ENCODE measurements around the gene LSS. TPM values are rescaled to one million over a fixed set of nuclear protein-coding genes. Genes with fewer than 3 reads are reported as not detected.

Gene LSS
- total and polyA plus RNA-seq, 2 donors (not counting 3 experiments of a cell fraction or from before 2014, with no cell fraction given) = 120 to 141 TPM

Other genes starting within 250 kb of the LSS start
- gene COL6A1, start 247.0 kb downstream of the LSS start, total RNA-seq = 26.8 and 30.1 TPM in 2 replicates
- 42.4 and 53.9 TPM in 2 replicates for gene COL6A1, start 247.0 kb downstream of the LSS start, polyA plus RNA-seq
- 2.6 and 6.1 TPM in 2 replicates for gene COL6A2, start 130.7 kb downstream of the LSS start, total RNA-seq
- gene COL6A2, start 130.7 kb downstream of the LSS start, polyA plus RNA-seq = 3.4 and 4.4 TPM in 2 replicates
- 1.2 and 1.5 TPM in 2 replicates for gene FTCD, start 73.2 kb downstream of the LSS start, total RNA-seq
- gene FTCD, start 73.2 kb downstream of the LSS start, polyA plus RNA-seq = 0.06 TPM in 1 of 2 replicates, not detected in the other
- gene SPATC1L, start 44.3 kb downstream of the LSS start, total RNA-seq = 15.3 and 31.7 TPM in 2 replicates
- 11.5 and 14.6 TPM in 2 replicates for gene SPATC1L, start 44.3 kb downstream of the LSS start, polyA plus RNA-seq
- gene MCM3AP, start 56.8 kb upstream of the LSS start, total RNA-seq = 106 and 115 TPM in 2 replicates
- gene MCM3AP, start 56.8 kb upstream of the LSS start, polyA plus RNA-seq = 35.4 and 37.9 TPM in 2 replicates
- 6.1 and 10.5 TPM in 2 replicates for gene YBEY, start 57.6 kb upstream of the LSS start, total RNA-seq
- 12.4 and 15.3 TPM in 2 replicates for gene YBEY, start 57.6 kb upstream of the LSS start, polyA plus RNA-seq
- 19.3 and 24.3 TPM in 2 replicates for gene C21orf58, start 95.1 kb upstream of the LSS start, total RNA-seq
- gene C21orf58, start 95.1 kb upstream of the LSS start, polyA plus RNA-seq = 6.0 and 7.4 TPM in 2 replicates
- 38.5 and 49.5 TPM in 2 replicates for gene PCNT, start 95.4 kb upstream of the LSS start, total RNA-seq
- 9.5 and 9.6 TPM in 2 replicates for gene PCNT, start 95.4 kb upstream of the LSS start, polyA plus RNA-seq
- 57.6 and 62.1 TPM in 2 replicates for gene DIP2A, start 230.1 kb upstream of the LSS start, total RNA-seq
- gene DIP2A, start 230.1 kb upstream of the LSS start, polyA plus RNA-seq = 32.6 and 34.5 TPM in 2 replicates

Measured in endothelial cell of umbilical vein (primary cell).